Left colon (tissue), 2 donors: ENCODE measurements around the gene KPNA2. TPM values are rescaled to one million over a fixed set of nuclear protein-coding genes. Genes with fewer than 3 reads are reported as not detected.
"Not testable (repeated sequence)": the region's sequence is repeated elsewhere in the genome, so short reads cannot be mapped to it uniquely, and the experiment has no call there.

Experiments
- ATAC-seq: fragments of 200-7000 bp; cut with Tn5 transposase; one replicate; pipeline ENCODE4 v1.9.1; 2020; ENCODE audit warnings: mild to moderate bottlenecking, moderate library complexity
- DNase-seq, 2 donors: peaks; one replicate each; pipeline ENCODE4 v3.0.0-alpha.2; 2020
- intact Hi-C, 2 donors: fragments of 100-400 bp; cut with DNase I in 1 of 2; cut with micrococcal nuclease in 1 of 2; formaldehyde crosslinking; loops; one replicate each; pipeline versions ENCODE4 v1.11.2 to v1.14.0; 2022; cut with DNase I, micrococcal nuclease
- long read RNA-seq: library from polyadenylated mRNA; unstranded; transcript quantifications from one replicate; pipeline ENCODE4 v2.0.0, GENCODE V29; 2021
- total RNA-seq, 2 donors: library from RNA; stranded (reverse); fragmentation: NEBNext Ultra II Directional; extraction: Animal tissue kit (Norgen Biotek cat#: 25700); gene quantifications; one replicate each; pipeline ENCODE4 v1.2.1, GENCODE V29; 2021
- donor health status: DM: no; HTN: no; CAD: no.
- donor health status: DM: yes; HTN: yes; CAD: no.

The KPNA2 gene
- total RNA-seq, result 10 to 100 TPM; 23.6 to 41.9 TPM
- long read RNA-seq, transcript KPNA2-201 (11 exons, 2,181 nt), result major isoform, 47 of 54 reads
- long read RNA-seq, partial matches to known transcripts, result 7 of 54 reads
- long read RNA-seq, other reads (novel, unspliced or antisense), result 0 of 54 reads

DNA sequence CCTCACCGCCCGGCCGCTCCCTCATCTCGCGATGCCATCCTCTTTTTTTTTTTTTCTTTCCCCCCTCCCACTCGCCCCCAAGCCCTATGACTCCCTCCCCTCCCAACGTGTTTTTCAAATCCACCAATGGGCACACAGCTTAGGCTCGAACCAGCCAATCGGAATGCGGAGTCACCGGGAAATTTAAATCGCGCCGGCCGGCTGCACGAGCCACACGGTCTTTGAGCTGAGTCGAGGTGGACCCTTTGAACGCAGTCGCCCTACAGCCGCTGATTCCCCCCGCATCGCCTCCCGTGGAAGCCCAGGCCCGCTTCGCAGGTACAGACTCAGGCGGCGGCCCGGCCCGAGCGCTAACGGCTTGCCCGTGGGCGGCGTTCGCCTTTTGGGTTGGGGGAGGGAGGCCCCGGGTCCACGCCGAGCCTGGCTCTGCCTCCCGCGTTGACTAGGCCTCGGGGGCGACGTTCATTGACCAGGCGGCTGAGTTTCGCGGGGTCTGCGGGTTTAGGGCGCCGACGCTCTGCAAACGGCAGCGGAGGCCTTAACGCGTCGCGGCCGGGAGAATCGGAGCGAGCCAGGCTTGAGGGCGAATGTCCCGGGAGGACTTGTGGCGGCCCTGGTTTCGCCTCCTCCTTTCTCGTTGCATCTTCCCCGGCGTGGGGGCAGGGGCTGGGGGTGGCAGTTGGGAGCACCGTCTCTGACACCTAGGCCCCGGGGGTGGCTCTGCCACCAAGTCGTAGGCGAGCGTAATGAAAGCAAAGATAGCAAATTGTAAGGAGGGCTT lies at the start of gene KPNA2:
Gene KPNA2, plus strand, starts transcription at position 213 of the 781 bp plus-strand sequence. CDS start 1,398 bp downstream, outside the sequence.
- intact Hi-C loops, result no loop called here
- DNase-seq, result peak; percentile 95 to 96

DNA sequence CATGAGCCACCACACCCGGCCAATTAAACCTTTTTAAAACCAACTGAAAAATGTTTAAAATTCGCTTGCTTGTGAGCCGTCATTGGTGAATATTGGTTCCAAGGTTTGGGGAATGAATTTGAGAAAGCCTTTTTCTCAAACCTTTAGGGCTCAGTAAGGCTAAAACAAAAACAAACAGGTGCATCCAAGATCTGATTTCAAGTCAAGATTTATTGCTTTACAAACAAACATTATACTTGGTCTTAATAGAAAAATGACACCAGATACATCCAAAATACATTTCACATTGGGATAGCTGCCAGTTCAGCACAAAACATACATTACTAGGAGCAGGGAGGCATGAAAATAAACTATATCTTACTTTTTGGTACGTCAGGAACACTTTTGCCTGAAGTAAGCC lies 44.6 kb upstream of the KPNA2 start:
- no peak for ATAC-seq
- DNase-seq, result no peak
- intact Hi-C loops, result no loop called here

More for the DNA sequence above, at the start of gene KPNA2:
- peak; percentile 93 for ATAC-seq

DNA sequence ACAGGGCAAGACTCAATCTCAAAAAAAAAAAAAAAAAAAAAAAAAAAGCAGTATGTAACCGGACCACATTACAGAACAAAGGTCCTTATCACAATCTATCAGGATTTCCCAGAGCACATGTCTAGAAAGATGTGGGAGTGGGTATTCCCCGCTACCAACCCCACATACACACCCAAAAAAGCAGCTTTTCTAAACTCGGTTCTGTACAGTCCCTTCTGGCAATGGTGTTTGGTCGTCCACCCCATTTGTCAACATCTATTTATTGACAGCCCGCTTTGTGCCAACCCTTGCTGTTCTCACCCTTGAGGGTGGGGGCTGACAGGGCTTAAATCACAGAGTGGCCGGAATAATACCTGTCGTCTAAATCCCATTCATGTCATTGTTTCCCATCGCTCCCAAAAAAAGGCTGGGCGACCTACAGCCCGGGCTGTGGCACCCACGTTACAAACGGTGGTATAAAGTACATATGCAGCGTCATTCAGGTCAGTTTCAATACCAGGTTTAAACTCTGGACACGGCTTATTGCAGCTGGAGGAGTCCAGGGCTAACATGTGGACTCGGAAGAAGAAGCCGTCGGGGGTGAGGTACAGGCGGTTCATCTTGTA lies 42.9 kb upstream of the KPNA2 start:
- intact Hi-C loops, result no loop called here
- DNase-seq (no peak), ATAC-seq (peak; percentile 57)

- intact Hi-C loops, result no loop called here
- peak; percentile 75 for ATAC-seq
- peak; percentile 78 to 85 for DNase-seq
Measured at GRCh38 chr17:67993153-67993997, 42.2 kb upstream of the KPNA2 start.

GRCh38 chr17:67993998-67994361 lies 41.6 kb upstream of the KPNA2 start:
- DNase-seq (no peak), ATAC-seq (peak; percentile 11)
- intact Hi-C loops, result no loop called here

GRCh38 chr17:67994817-67995569 lies 40.5 kb upstream of the KPNA2 start:
- DNase-seq (no peak), ATAC-seq (no peak)
- intact Hi-C loops, result no loop called here

GRCh38 chr17:67995570-67996263 lies 39.8 kb upstream of the KPNA2 start:
- intact Hi-C loops, result no loop called here
- peak in 1 of 2 donors; percentile 45 for DNase-seq
- no peak for ATAC-seq

- intact Hi-C loops, ATAC-seq: not testable (repeated sequence)
- DNase-seq, result peak in 1 of 2 donors; percentile 20
Measured at GRCh38 chr17:67996301-67997171, 39.0 kb upstream of the KPNA2 start, which contains the start of gene C17orf58. Gene C17orf58 (minus strand): TSS chr17:67996469. CDS start chr17:67996198, 271 bp downstream.

DNA sequence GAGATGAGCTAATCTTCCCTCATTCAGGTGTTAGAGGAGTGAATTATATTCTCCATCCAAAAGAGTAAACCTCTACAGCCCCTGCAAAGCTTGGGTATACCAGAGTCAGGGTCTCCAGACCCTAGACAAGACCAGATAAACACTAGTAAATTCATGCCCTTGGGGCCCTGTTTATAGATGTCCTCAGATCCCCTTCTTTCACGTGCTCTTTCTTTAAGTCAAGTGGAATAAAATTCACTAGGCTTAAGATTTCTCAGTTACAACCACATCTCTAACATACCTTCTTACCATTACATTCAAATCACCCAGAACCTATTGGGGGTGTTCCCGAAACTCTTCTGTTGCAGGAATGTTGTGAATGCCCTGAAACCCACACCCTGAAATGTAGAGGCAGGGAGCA lies 37.1 kb upstream of the KPNA2 start:
- ATAC-seq (no peak), DNase-seq (no peak)
- intact Hi-C loops, result no loop called here

DNA sequence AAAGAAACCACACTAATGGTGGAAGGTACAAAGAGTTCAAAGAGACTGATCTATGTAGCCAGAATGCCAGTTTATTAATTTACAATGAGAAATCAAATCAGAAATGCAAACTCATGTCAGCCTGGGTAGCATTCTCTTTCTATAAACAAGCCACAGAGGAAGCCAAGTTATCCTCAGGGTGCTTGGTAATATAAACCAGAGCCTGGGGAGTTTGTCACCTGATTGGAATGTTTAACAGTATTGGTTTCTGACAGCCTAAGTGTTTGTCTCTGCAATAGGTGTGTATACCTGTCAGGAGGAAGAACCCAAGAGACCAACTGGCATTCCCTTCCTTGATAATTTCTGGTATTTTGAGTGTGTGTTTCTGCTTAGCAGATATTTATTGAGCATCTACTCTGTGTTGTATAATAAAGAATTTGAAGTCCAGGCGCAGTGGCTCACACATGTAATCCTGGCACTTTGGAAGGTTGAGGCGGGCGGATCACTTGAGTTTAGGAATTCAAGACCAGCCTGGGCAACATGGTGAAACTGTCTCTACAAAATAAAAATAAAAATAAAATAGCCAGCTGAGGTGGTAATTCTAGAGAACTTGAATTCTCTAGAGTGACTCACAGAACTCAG lies 36.1 kb upstream of the KPNA2 start:
- no peak for ATAC-seq
- no peak for DNase-seq
- intact Hi-C loops, result no loop called here

DNA sequence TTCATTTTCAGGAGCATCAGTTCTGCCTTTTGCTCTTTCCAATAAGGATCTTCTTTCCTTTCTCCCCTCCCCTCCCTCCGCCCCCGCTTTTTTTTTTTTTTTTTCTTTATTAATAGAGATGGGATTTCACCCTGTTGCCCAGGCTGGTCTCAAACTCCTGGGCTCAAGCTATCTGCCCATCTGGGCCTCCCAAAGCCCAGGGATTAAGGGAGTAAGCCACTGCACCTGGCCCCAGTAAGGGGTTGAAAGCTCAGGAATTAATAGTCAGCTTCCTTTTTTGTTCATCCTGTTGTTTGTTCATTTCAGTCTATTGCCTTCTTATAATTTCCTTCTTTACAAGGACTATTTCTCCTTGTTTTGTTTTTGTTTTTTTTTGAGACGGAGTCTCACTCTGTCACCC lies 31.3 kb upstream of the KPNA2 start:
- ATAC-seq (no peak), DNase-seq (no peak)
- intact Hi-C loops, result no loop called here

- ATAC-seq (no peak), DNase-seq (no peak)
- intact Hi-C loops, result no loop called here
Measured at GRCh38 chr17:68006797-68007196, 28.7 kb upstream of the KPNA2 start.

DNA sequence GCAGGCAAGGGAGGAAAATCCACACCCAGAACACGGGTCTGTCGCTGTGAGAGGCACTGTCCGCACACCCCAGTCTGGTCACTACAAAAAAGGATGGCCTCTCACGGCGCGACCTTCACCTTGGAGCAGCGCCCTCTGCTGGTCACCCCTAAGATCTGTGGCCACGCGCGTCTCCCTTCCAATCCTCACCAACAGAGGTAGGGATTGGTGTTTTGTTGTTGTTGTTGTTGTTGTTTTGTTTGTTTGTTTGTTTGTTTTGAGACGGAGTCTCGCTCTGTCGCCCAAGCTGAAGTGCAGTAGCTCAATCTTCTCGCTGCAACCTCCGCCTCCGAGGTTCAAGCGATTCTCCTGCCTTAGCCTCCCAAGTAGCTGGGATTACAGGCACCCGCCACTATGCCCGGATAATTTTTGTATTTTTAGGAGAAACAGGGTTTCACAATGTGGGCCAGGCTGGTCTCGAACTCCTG lies 24.3 kb upstream of the KPNA2 start:
- peak in 1 of 2 donors; percentile 64 for DNase-seq
- peak; percentile 83 for ATAC-seq
- intact Hi-C loops, result no loop called here

GRCh38 chr17:68013385-68013784 lies 22.1 kb upstream of the KPNA2 start:
- DNase-seq (no peak), ATAC-seq (no peak)
- intact Hi-C loops, result no loop called here

- intact Hi-C loops, result no loop called here
- DNase-seq (no peak), ATAC-seq (no peak)
Measured at GRCh38 chr17:68015081-68015723, 20.3 kb upstream of the KPNA2 start.

DNA sequence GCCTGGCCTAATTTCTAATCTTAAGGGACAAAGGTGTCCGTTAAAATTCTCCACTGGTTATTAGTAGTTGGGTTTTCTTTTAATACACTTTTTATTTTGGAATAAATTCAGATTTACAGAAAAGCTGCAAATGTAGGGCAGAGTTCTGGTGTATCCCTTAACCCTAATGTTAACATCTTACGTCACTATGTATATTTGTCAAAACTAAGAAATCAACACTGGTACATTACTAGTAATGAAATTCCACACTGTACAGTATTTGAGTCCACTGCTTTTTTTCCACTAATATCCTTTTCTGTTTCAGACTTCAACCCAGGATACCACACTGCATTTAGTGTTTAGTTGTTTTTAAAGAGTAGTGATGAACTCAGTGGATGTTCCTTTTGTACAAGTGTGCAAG lies 18.7 kb upstream of the KPNA2 start:
- intact Hi-C loops, result no loop called here

More for the DNA sequence above, 18.7 kb upstream of the KPNA2 start:
- DNase-seq (no peak), ATAC-seq (no peak)
